HEK293 (cell line): ENCODE results near the gene PSAP.

Experiments used
- HOXA7 ChIP-seq: sonication (generic); formaldehyde crosslinking; IDR thresholded peaks from 2 replicates; pipeline ENCODE4 v1.8.1; 2022; ENCODE audit warnings: missing genetic modification reagents, borderline replicate concordance
- HOXC10 ChIP-seq: sonication (generic); formaldehyde crosslinking; IDR thresholded peaks from 2 replicates; pipeline ENCODE4 v1.8.1; 2023; ENCODE audit warnings: mild to moderate bottlenecking, missing genetic modification reagents
- MYNN ChIP-seq: fragments of 450-650 bp; formaldehyde crosslinking; IDR thresholded peaks from 2 replicates; pipeline ENCODE4 v1.5.1; 2016; ENCODE audit warnings: missing biosample characterization, missing genetic modification characterization, borderline replicate concordance
- MZF1 ChIP-seq: fragments of 450-650 bp; formaldehyde crosslinking; IDR thresholded peaks from 2 replicates; pipeline ENCODE4 v1.5.1; 2017; ENCODE audit warnings: missing biosample characterization, missing genetic modification characterization, borderline replicate concordance
- OSR2 ChIP-seq: fragments of 450-650 bp; formaldehyde crosslinking; IDR thresholded peaks from 2 replicates; pipeline ENCODE4 v1.5.1; 2016; ENCODE audit warnings: missing biosample characterization, missing genetic modification characterization
- PBX3 ChIP-seq: sonication (generic); formaldehyde crosslinking; IDR thresholded peaks from 2 replicates; pipeline ENCODE4 v1.8.1; 2022; ENCODE audit warnings: mild to moderate bottlenecking, moderate library complexity, missing genetic modification reagents
- SP7 ChIP-seq: fragments of 450-650 bp; formaldehyde crosslinking; IDR thresholded peaks from 2 replicates; pipeline ENCODE4 v1.5.1; 2016; ENCODE audit warnings: missing biosample characterization, missing genetic modification characterization
- TSHZ1 ChIP-seq: fragments of 450-650 bp; formaldehyde crosslinking; IDR thresholded peaks from 2 replicates; pipeline ENCODE4 v1.5.1; 2016; ENCODE audit warnings: missing biosample characterization, missing genetic modification characterization, borderline replicate concordance
- ZBTB1 ChIP-seq: fragments of 450-650 bp; formaldehyde crosslinking; IDR thresholded peaks from 2 replicates; pipeline ENCODE4 v1.5.1; 2016; ENCODE audit warnings: missing biosample characterization, missing genetic modification characterization
- ZBTB44 ChIP-seq: fragments of 450-650 bp; IDR thresholded peaks from 2 replicates; pipeline ENCODE4 v1.5.1; 2018; ENCODE audit warnings: missing biosample characterization, mild to moderate bottlenecking, missing genetic modification characterization
- ZFP37 ChIP-seq: fragments of 450-650 bp; formaldehyde crosslinking; IDR thresholded peaks from 2 replicates; pipeline ENCODE4 v1.5.1; 2016; ENCODE audit warnings: missing biosample characterization, missing genetic modification characterization
- ZNF114 ChIP-seq: fragments of 450-650 bp; formaldehyde crosslinking; IDR thresholded peaks from 2 replicates; pipeline ENCODE4 v1.5.0; 2017; ENCODE audit warnings: missing biosample characterization, missing genetic modification characterization
- ZNF133 ChIP-seq: fragments of 450-650 bp; formaldehyde crosslinking; IDR thresholded peaks from 2 replicates; pipeline ENCODE4 v1.5.1; 2016; ENCODE audit warnings: missing biosample characterization, missing genetic modification characterization
- ZNF175 ChIP-seq: fragments of 450-650 bp; formaldehyde crosslinking; IDR thresholded peaks from 2 replicates; pipeline ENCODE4 v1.5.1; 2016; ENCODE audit warnings: missing biosample characterization, missing genetic modification characterization
- ZNF23 ChIP-seq: fragments of 450-650 bp; formaldehyde crosslinking; IDR thresholded peaks from 2 replicates; pipeline ENCODE4 v1.5.1; 2016; ENCODE audit warnings: missing biosample characterization, missing genetic modification characterization, borderline replicate concordance
- ZNF24 ChIP-seq: fragments of 450-650 bp; formaldehyde crosslinking; IDR thresholded peaks from 2 replicates; pipeline ENCODE4 v1.5.1; 2016; ENCODE audit warnings: missing biosample characterization, missing genetic modification characterization
- ZNF362 ChIP-seq: fragments of 450-650 bp; formaldehyde crosslinking; IDR thresholded peaks from 2 replicates; pipeline ENCODE4 v1.5.1; 2016; ENCODE audit warnings: missing biosample characterization, missing genetic modification characterization
- ZNF394 ChIP-seq: fragments of 450-650 bp; formaldehyde crosslinking; IDR thresholded peaks from 2 replicates; pipeline ENCODE4 v1.5.1; 2016; ENCODE audit warnings: missing biosample characterization, missing genetic modification characterization, mild to moderate bottlenecking, moderate library complexity, borderline replicate concordance
- ZNF398 ChIP-seq: fragments of 450-650 bp; formaldehyde crosslinking; IDR thresholded peaks from 2 replicates; pipeline ENCODE4 v1.5.1; 2017; ENCODE audit warnings: missing biosample characterization, missing genetic modification characterization
- ZNF585B ChIP-seq: fragments of 450-650 bp; formaldehyde crosslinking; IDR thresholded peaks from 2 replicates; pipeline ENCODE4 v1.5.1; 2016; ENCODE audit warnings: missing biosample characterization, missing genetic modification characterization
- ZNF639 ChIP-seq: fragments of 450-650 bp; formaldehyde crosslinking; IDR thresholded peaks from 2 replicates; pipeline ENCODE4 v1.5.1; 2016; ENCODE audit warnings: missing biosample characterization, missing genetic modification characterization
- ZNF660 ChIP-seq: fragments of 450-650 bp; IDR thresholded peaks from 2 replicates; pipeline ENCODE4 v1.5.1; 2018; ENCODE audit warnings: missing biosample characterization, mild to moderate bottlenecking, missing genetic modification characterization
- ZNF701 ChIP-seq: fragments of 450-650 bp; formaldehyde crosslinking; IDR thresholded peaks from 2 replicates; pipeline ENCODE4 v1.5.1; 2016; ENCODE audit warnings: missing biosample characterization, missing genetic modification characterization
- ZNF747 ChIP-seq: fragments of 450-650 bp; formaldehyde crosslinking; IDR thresholded peaks from 2 replicates; pipeline ENCODE4 v1.5.1; 2016; ENCODE audit warnings: missing biosample characterization, missing genetic modification characterization
- ZNF768 ChIP-seq: fragments of 450-650 bp; formaldehyde crosslinking; IDR thresholded peaks from 2 replicates; pipeline ENCODE4 v1.5.1; 2018; ENCODE audit warnings: missing biosample characterization, mild to moderate bottlenecking, missing genetic modification characterization
- ZNF837 ChIP-seq: fragments of 450-650 bp; formaldehyde crosslinking; IDR thresholded peaks from 2 replicates; pipeline ENCODE4 v1.5.1; 2016; ENCODE audit warnings: missing biosample characterization, missing genetic modification characterization
- ZSCAN4 ChIP-seq: fragments of 450-650 bp; formaldehyde crosslinking; IDR thresholded peaks from 2 replicates; pipeline ENCODE4 v1.5.1; 2017; ENCODE audit warnings: missing biosample characterization, missing genetic modification characterization

PSAP gene

GRCh38 chr10:71840177-71840957, 10.7 kb downstream of the PSAP start (continued):
- TF ChIP-seq ZNF639, result no peak
- TF ChIP-seq ZNF114, result no peak
- no peak for TF ChIP-seq ZNF24 (tag by site-specific recombination)
- no peak for TF ChIP-seq MZF1 (tag by site-specific recombination)
- TF ChIP-seq ZNF133 (tag by site-specific recombination), result no peak
- no peak for TF ChIP-seq ZSCAN4
- no peak for TF ChIP-seq HOXC10 (CRISPR knock-in tag)
- 0 out of 2 replicates have a peak, but pooled peaks have one; percentile 50 for TF ChIP-seq ZNF660
- no peak for TF ChIP-seq HOXA7 (CRISPR knock-in tag)
- no peak for TF ChIP-seq ZNF585B (tag by site-specific recombination)
- TF ChIP-seq PBX3, result no peak
- TF ChIP-seq ZNF23 (tag by site-specific recombination), result no peak
- TF ChIP-seq ZNF701 (tag by site-specific recombination), result no peak
- TF ChIP-seq ZNF768 (tag by site-specific recombination), result no peak
- no peak for TF ChIP-seq ZFP37 (tag by site-specific recombination)
- no peak for TF ChIP-seq ZNF837 (tag by site-specific recombination)
- TF ChIP-seq TSHZ1, result no peak
- TF ChIP-seq ZNF175 (tag by site-specific recombination), result no peak
- TF ChIP-seq OSR2 (tag by site-specific recombination), result 0 out of 2 replicates have a peak, but pooled peaks have one; percentile 25
- no peak for TF ChIP-seq ZBTB1 (tag by site-specific recombination)
- 0 out of 2 replicates have a peak, but pooled peaks have one; percentile 16 for TF ChIP-seq ZNF394 (tag by site-specific recombination)
- TF ChIP-seq ZNF362, result no peak
- TF ChIP-seq ZNF747 (tag by site-specific recombination), result no peak
- peak; percentile 81 for TF ChIP-seq ZBTB44 (tag by site-specific recombination)
- no peak for TF ChIP-seq SP7 (tag by site-specific recombination)
- peak; percentile 99 for TF ChIP-seq MYNN (tag by site-specific recombination)
- TF ChIP-seq ZNF398, result no peak
